Measurements from ENCODE around the gene CDK14. TPM values are rescaled to one million over a fixed set of nuclear protein-coding genes. Genes with fewer than 3 reads are reported as not detected.
A peak's percentile ranks its signal among the peaks of the same experiment; 100 is the strongest.

The CDK14 gene
- total and polyA plus RNA-seq, 2 donors (not counting 1 experiment from before 2014, with no cell fraction given): 23.6 to 41.1 TPM

- Histone ChIP-seq H3K36me3 (ENCODE audit: control insufficient read depth, insufficient read depth, low read length) (no peaks in the 10 kb centered on the region), H2AFZ (ENCODE audit: low read length) (no peak overlapping the region)
Measured at GRCh38 chr7:91112902-91113341, 516.8 kb downstream of the CDK14 start.

DNA sequence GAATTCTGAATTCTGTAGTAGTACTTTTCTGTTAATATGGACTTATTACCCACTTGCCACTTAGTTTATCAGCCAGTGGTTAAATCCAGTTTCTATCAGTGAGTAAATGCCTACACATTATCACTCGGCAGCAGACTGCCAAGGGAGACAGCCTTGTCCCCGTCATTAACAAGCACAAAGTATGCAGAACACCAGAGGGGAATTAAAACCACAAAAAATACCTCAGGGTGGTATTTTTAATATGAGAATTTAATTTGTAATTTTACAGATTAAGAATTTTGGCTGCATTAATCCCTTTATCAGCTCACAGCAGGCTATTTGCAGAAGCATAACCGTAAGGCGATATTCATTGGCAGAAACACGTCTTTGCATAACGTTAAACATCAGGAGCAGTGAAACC, 518.1 kb downstream of the CDK14 start:
- H3K4me2 ChIP-seq (ENCODE audit: extremely low read depth, insufficient read depth, low read length): no peak overlapping the region
- H3K4me1 ChIP-seq (ENCODE audit: control insufficient read depth, extremely low read depth, insufficient read depth, low read length): peaks cover 3% of the 10 kb centered on the region
- H4K20me1 ChIP-seq (ENCODE audit: control insufficient read depth, extremely low read depth, insufficient read depth, low read length): no peaks in the 10 kb centered on the region
- H3K9me3 ChIP-seq (ENCODE audit: control insufficient read depth, insufficient read depth, low read depth, low read length): no peaks in the 10 kb centered on the region
- no peaks in the 10 kb centered on the region for H3K79me2 ChIP-seq (ENCODE audit: control insufficient read depth, insufficient read depth, low read length)
- H3K27ac ChIP-seq (ENCODE audit: insufficient read depth, low read length): no peak overlapping the region
- no peaks in the 10 kb centered on the region for H3K27me3 ChIP-seq (ENCODE audit: control insufficient read depth, insufficient read depth, low read length)
- TF ChIP-seq CTCF (conservative IDR thresholded peaks at IDR 0.05 in 1 of 2, IDR thresholded peaks at IDR 0.05 in 1 of 2; ENCODE audit: low read depth in 1 of 2, low read length in 2 of 2) (no peak), EZH2 (IDR thresholded peaks at IDR 0.05; ENCODE audit: low read length, missing control alignments) (no peak)
- no peak for DNase-seq (ENCODE audit: low read depth in 2 of 2)
- no peak overlapping the region for H2AFZ ChIP-seq (ENCODE audit: low read length)
- H3K36me3 ChIP-seq (ENCODE audit: control insufficient read depth, insufficient read depth, low read length): no peaks in the 10 kb centered on the region
- H3K9ac ChIP-seq (ENCODE audit: insufficient read depth, low read length): no peak overlapping the region
- H3K4me3 ChIP-seq (replicated peaks in 1 of 4; ENCODE audit: control extremely low read depth in 1 of 4, insufficient read depth in 1 of 4, low read depth in 3 of 4, low read length in 4 of 4): no peak overlapping the region

More at GRCh38 chr7:91112902-91113341, 516.8 kb downstream of the CDK14 start:
- DNase-seq (ENCODE audit: low read depth in 2 of 2): peak; percentile 59 to 77
- no peak overlapping the region for H3K27ac ChIP-seq (ENCODE audit: insufficient read depth, low read length)
- no peaks in the 10 kb centered on the region for H3K79me2 ChIP-seq (ENCODE audit: control insufficient read depth, insufficient read depth, low read length)
- H3K27me3 ChIP-seq (ENCODE audit: control insufficient read depth, insufficient read depth, low read length): no peaks in the 10 kb centered on the region
- H3K9ac ChIP-seq (ENCODE audit: insufficient read depth, low read length): no peak overlapping the region
- TF ChIP-seq EZH2 (IDR thresholded peaks at IDR 0.05; ENCODE audit: low read length, missing control alignments) (no peak), CTCF (conservative IDR thresholded peaks at IDR 0.05 in 1 of 2, IDR thresholded peaks at IDR 0.05 in 1 of 2; ENCODE audit: low read depth in 1 of 2, low read length in 2 of 2) (no peak)
- H3K4me1 ChIP-seq (ENCODE audit: control insufficient read depth, extremely low read depth, insufficient read depth, low read length): peaks cover 3% of the 10 kb centered on the region
- H3K9me3 ChIP-seq (ENCODE audit: control insufficient read depth, insufficient read depth, low read depth, low read length): no peaks in the 10 kb centered on the region
- H3K4me2 ChIP-seq (ENCODE audit: extremely low read depth, insufficient read depth, low read length): peak overlapping the region; percentile 20
- no peak overlapping the region for H3K4me3 ChIP-seq (replicated peaks in 1 of 4; ENCODE audit: control extremely low read depth in 1 of 4, insufficient read depth in 1 of 4, low read depth in 3 of 4, low read length in 4 of 4)
- H4K20me1 ChIP-seq (ENCODE audit: control insufficient read depth, extremely low read depth, insufficient read depth, low read length): no peaks in the 10 kb centered on the region

DNA sequence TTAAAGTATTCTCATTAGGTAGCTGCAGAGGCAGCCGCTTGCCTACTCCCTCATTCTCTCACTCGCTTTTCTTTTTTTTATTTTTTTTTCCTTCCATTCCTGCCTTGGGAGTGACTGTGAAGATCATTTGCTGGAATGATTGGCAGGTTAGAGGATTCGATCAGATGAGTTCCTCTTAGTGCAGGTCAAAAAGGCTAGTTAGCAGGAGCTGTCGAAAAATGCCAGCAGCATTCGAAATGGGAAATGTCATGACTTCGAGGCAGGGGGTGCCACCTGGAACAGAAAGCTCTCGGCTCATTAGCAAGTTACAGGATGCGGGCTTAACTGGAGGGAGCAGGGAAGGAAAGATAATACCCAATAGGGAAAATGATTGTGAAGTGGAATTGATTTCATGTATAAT, 530.6 kb downstream of the CDK14 start:
- TF ChIP-seq CTCF (conservative IDR thresholded peaks at IDR 0.05 in 1 of 2, IDR thresholded peaks at IDR 0.05 in 1 of 2; ENCODE audit: low read depth in 1 of 2, low read length in 2 of 2) (no peak), EZH2 (IDR thresholded peaks at IDR 0.05; ENCODE audit: low read length, missing control alignments) (no peak)
- no peak for DNase-seq (ENCODE audit: low read depth in 2 of 2)
- no peaks in the 10 kb centered on the region for H3K36me3 ChIP-seq (ENCODE audit: control insufficient read depth, insufficient read depth, low read length)
- no peak overlapping the region for H3K4me3 ChIP-seq (replicated peaks in 1 of 4; ENCODE audit: control extremely low read depth in 1 of 4, insufficient read depth in 1 of 4, low read depth in 3 of 4, low read length in 4 of 4)
- H3K79me2 ChIP-seq (ENCODE audit: control insufficient read depth, insufficient read depth, low read length): no peaks in the 10 kb centered on the region
- H3K9me3 ChIP-seq (ENCODE audit: control insufficient read depth, insufficient read depth, low read depth, low read length): no peaks in the 10 kb centered on the region
- no peaks in the 10 kb centered on the region for H3K4me1 ChIP-seq (ENCODE audit: control insufficient read depth, extremely low read depth, insufficient read depth, low read length)
- no peak overlapping the region for H3K27ac ChIP-seq (ENCODE audit: insufficient read depth, low read length)
- no peak overlapping the region for H3K4me2 ChIP-seq (ENCODE audit: extremely low read depth, insufficient read depth, low read length)
- no peaks in the 10 kb centered on the region for H4K20me1 ChIP-seq (ENCODE audit: control insufficient read depth, extremely low read depth, insufficient read depth, low read length)
- H3K9ac ChIP-seq (ENCODE audit: insufficient read depth, low read length): no peak overlapping the region
- no peaks in the 10 kb centered on the region for H3K27me3 ChIP-seq (ENCODE audit: control insufficient read depth, insufficient read depth, low read length)
- no peak overlapping the region for H2AFZ ChIP-seq (ENCODE audit: low read length)

Data from fibroblast of lung (primary cell).